OCI-LY1 (cell line): Measurements from ENCODE around the gene HCRTR2.

ENCODE experiments used
- H2AFZ ChIP-seq: fragments of 200-600 bp; sonication (generic), shearing (Covaris generic); 2 replicates; pipeline ENCODE4 v1.6.0; 2014; ENCODE audit warnings: antibody characterized with exemption, mild to moderate bottlenecking, low read length
- H3F3A ChIP-seq: fragments of 200-600 bp; sonication (generic), shearing (Covaris generic); 2 replicates; pipeline ENCODE4 v1.6.0; 2014; ENCODE audit warnings: mild to moderate bottlenecking, antibody characterized with exemption, low read length, moderate library complexity; ENCODE audit not compliant: insufficient read depth
- H3K27ac ChIP-seq: fragments of 200-600 bp; sonication (generic); 2 replicates; pipeline ENCODE4 v1.5.1; 2014; ENCODE audit warnings: low read length, mixed run types, mild to moderate bottlenecking, low read depth; ENCODE audit not compliant: poor library complexity, severe bottlenecking
- H3K27me3 ChIP-seq: fragments of 200-600 bp; sonication (generic); 2 replicates; pipeline ENCODE4 v1.6.0; 2014; ENCODE audit warnings: antibody characterized with exemption, mild to moderate bottlenecking, low read length, moderate library complexity; ENCODE audit not compliant: insufficient read depth
- H3K36me3 ChIP-seq: fragments of 200-600 bp; sonication (generic); 2 replicates; pipeline ENCODE4 v1.6.1; 2014; ENCODE audit warnings: mild to moderate bottlenecking, antibody characterized with exemption, low read length, moderate library complexity, mixed read lengths; ENCODE audit not compliant: insufficient read depth
- H3K4me1 ChIP-seq: fragments of 200-600 bp; sonication (generic); 2 replicates; pipeline ENCODE4 v1.5.1; 2014; ENCODE audit warnings: mild to moderate bottlenecking, low read length, moderate library complexity; ENCODE audit not compliant: insufficient read depth, severe bottlenecking
- H3K4me2 ChIP-seq: fragments of 200-600 bp; sonication (generic), shearing (Covaris generic); 2 replicates; pipeline ENCODE4 v1.6.1; 2014; ENCODE audit warnings: low read length
- H3K4me3 ChIP-seq: fragments of 200-600 bp; sonication (generic); 2 replicates; pipeline ENCODE4 v1.5.1; 2014; ENCODE audit warnings: low read length, low read depth, mild to moderate bottlenecking, mixed read lengths; ENCODE audit not compliant: poor library complexity, severe bottlenecking
- H3K79me2 ChIP-seq: fragments of 200-600 bp; shearing (Covaris generic); 2 replicates; pipeline ENCODE4 v1.6.1; 2016; ENCODE audit warnings: mixed run types, low read length, mixed read lengths; ENCODE audit not compliant: insufficient read depth
- H3K9ac ChIP-seq: fragments of 200-600 bp; sonication (generic), shearing (Covaris generic); 2 replicates; pipeline ENCODE4 v1.6.1; 2014; ENCODE audit warnings: mild to moderate bottlenecking, low read length, mixed read lengths
- H3K9me2 ChIP-seq: fragments of 200-600 bp; sonication (generic), shearing (Covaris generic); 2 replicates; pipeline ENCODE4 v1.6.1; 2014; ENCODE audit warnings: low read depth, mild to moderate bottlenecking, low read length, mixed read lengths
- H3K9me3 ChIP-seq: fragments of 200-600 bp; shearing (Covaris generic); 2 replicates; pipeline ENCODE4 v1.6.1; 2014; ENCODE audit warnings: low read length, mixed read lengths
- H4K20me1 ChIP-seq: fragments of 200-600 bp; sonication (generic), shearing (Covaris generic); 2 replicates; pipeline ENCODE4 v1.6.0; 2016; ENCODE audit warnings: mild to moderate bottlenecking, low read length; ENCODE audit not compliant: insufficient read depth
- CTCF ChIP-seq: fragments of 200-600 bp; sonication (generic), shearing (Covaris generic); IDR thresholded peaks from 2 replicates; pipeline ENCODE4 v1.5.1; 2017; ENCODE audit warnings: mild to moderate bottlenecking, antibody characterized with exemption, low read length, moderate library complexity, mixed read lengths
- EZH2 ChIP-seq: fragments of 200-600 bp; sonication (generic), shearing (Covaris generic); IDR thresholded peaks from 2 replicates; pipeline ENCODE4 v1.8.0; 2017; ENCODE audit warnings: borderline replicate concordance, mixed run types, mild to moderate bottlenecking, antibody characterized with exemption, low read length, moderate library complexity, mixed read lengths

The HCRTR2 gene

GRCh38 chr6:55199239-55199638 is 24.9 kb downstream of the HCRTR2 start:
- Histone ChIP-seq H2AFZ (no peak overlapping the region), H3K9ac (no peak overlapping the region), H3K36me3 (no peaks in the 10 kb centered on the region), H4K20me1 (no peaks in the 10 kb centered on the region), H3K79me2 (no peaks in the 10 kb centered on the region), H3K27me3 (no peaks in the 10 kb centered on the region), H3K9me3 (no peaks in the 10 kb centered on the region), H3F3A (no peaks in the 10 kb centered on the region), H3K4me3 (no peak overlapping the region), H3K4me2 (no peak overlapping the region), H3K9me2 (no peaks in the 10 kb centered on the region), H3K4me1 (no peaks in the 10 kb centered on the region), H3K27ac (no peak overlapping the region)
- TF ChIP-seq CTCF (no peak), EZH2 (no peak)

- Histone ChIP-seq H4K20me1 (no peaks in the 10 kb centered on the region), H3K9me2 (no peaks in the 10 kb centered on the region), H2AFZ (no peak overlapping the region), H3K36me3 (no peaks in the 10 kb centered on the region), H3K79me2 (no peaks in the 10 kb centered on the region), H3K27me3 (no peaks in the 10 kb centered on the region), H3K9me3 (no peaks in the 10 kb centered on the region), H3K9ac (no peak overlapping the region), H3K4me3 (no peak overlapping the region), H3K27ac (no peak overlapping the region), H3F3A (no peaks in the 10 kb centered on the region), H3K4me2 (no peak overlapping the region), H3K4me1 (no peaks in the 10 kb centered on the region)
- TF ChIP-seq EZH2 (no peak), CTCF (no peak)
Measured at GRCh38 chr6:55208478-55209458, 34.5 kb downstream of the HCRTR2 start.

GRCh38 chr6:55210952-55211351 is 36.6 kb downstream of the HCRTR2 start:
- Histone ChIP-seq H3K27me3 (no peaks in the 10 kb centered on the region), H4K20me1 (no peaks in the 10 kb centered on the region), H3K9ac (no peak overlapping the region), H3K9me3 (no peaks in the 10 kb centered on the region), H3K36me3 (no peaks in the 10 kb centered on the region), H3K79me2 (no peaks in the 10 kb centered on the region), H3K4me1 (no peaks in the 10 kb centered on the region), H3K4me3 (no peak overlapping the region), H3K4me2 (no peak overlapping the region), H2AFZ (no peak overlapping the region), H3F3A (no peaks in the 10 kb centered on the region), H3K27ac (no peak overlapping the region), H3K9me2 (no peaks in the 10 kb centered on the region)
- TF ChIP-seq EZH2 (no peak), CTCF (no peak)
